ENCODE results near the gene MAN1A1. TPM values are rescaled to one million over a fixed set of nuclear protein-coding genes. Genes with fewer than 3 reads are reported as not detected.

Gene MAN1A1
- total RNA-seq, 1 donor from 2014 or later, result 3.0 TPM

DNA sequence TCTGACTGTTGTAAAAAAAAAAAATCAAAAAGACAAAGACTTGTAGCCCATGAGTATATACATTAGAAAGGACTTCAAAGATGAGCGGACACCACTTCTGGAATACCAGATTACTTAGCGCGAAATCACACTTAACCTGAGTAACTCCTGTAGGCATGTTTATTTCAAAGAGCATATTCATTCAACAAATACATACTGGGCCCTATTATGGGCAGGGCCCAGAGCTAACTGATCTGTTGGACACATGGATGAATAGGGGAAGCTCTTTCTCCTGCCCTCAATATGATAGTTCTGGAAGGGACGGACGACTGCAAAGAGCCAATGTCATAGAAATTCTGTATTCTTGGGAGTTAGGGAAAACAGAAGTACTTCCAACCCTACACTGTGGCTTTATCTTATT, 12.3 kb downstream of the MAN1A1 start:
- H3K4me1 Mint-ChIP-seq, result no peaks in the 10 kb centered on the region
- H3K27ac Mint-ChIP-seq (ENCODE audit: unreplicated experiment), result no peak overlapping the region
- TF ChIP-seq CTCF (conservative IDR thresholded peaks at IDR 0.05), result no peak
- no peak overlapping the region for H3K4me3 Mint-ChIP-seq
- no peaks in the 10 kb centered on the region for H3K9me3 Mint-ChIP-seq
- DNase-seq (ENCODE audit: low read depth, low spot score), result no peak
- no peaks in the 10 kb centered on the region for H3K36me3 Mint-ChIP-seq (ENCODE audit: low read depth)
- no peaks in the 10 kb centered on the region for H3K27me3 Mint-ChIP-seq (ENCODE audit: low read depth)

DNA sequence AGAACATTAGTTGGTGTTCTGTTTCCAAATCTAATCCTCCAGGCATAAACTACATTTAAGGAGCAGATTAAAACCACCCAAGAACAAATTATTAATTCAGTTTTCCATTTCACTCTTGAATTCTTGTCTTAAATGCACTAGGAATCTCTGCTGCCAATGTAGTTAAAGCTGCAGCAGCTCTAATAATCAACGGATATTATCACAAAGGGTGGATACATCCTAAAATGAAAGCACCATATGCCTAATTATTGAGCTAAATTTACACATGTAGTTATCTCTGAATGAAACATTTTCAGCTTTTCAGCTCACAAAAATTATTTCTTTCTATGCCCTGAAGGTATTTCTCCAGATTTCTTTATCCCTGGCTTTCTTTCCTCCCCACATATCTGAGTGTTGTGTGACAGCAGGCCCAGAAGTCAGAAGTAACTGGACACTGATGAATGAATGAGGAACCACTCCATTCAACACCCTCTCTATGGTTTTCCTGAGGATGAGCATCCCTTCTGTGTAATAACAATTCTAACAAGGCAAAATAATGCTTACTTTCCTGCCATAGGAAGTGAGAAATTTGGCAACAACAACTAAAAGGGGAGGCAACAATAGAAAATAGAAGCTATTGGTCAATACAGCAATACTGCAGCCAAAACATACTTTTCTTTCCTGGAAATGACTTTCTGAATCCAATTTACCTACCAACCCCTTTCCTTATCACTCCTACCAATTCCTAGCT, 14.9 kb downstream of the MAN1A1 start:
- Mint-ChIP-seq H3K9me3 (no peaks in the 10 kb centered on the region), H3K36me3 (ENCODE audit: low read depth) (no peaks in the 10 kb centered on the region), H3K27me3 (ENCODE audit: low read depth) (no peaks in the 10 kb centered on the region), H3K4me1 (no peaks in the 10 kb centered on the region), H3K4me3 (no peak overlapping the region), H3K27ac (ENCODE audit: unreplicated experiment) (no peak overlapping the region)
- no peak for DNase-seq (ENCODE audit: low read depth, low spot score)
- no peak for TF ChIP-seq CTCF (conservative IDR thresholded peaks at IDR 0.05)

- H3K36me3 Mint-ChIP-seq (ENCODE audit: low read depth), result no peaks in the 10 kb centered on the region
- no peak overlapping the region for H3K4me3 Mint-ChIP-seq
- H3K27me3 Mint-ChIP-seq (ENCODE audit: low read depth), result no peaks in the 10 kb centered on the region
- no peak overlapping the region for H3K27ac Mint-ChIP-seq (ENCODE audit: unreplicated experiment)
- DNase-seq (ENCODE audit: low read depth, low spot score), result no peak
- no peaks in the 10 kb centered on the region for H3K9me3 Mint-ChIP-seq
- TF ChIP-seq CTCF (conservative IDR thresholded peaks at IDR 0.05), result peak; percentile 66
- H3K4me1 Mint-ChIP-seq, result no peaks in the 10 kb centered on the region
Measured at GRCh38 chr6:119333707-119334295, 15.8 kb downstream of the MAN1A1 start.

DNA sequence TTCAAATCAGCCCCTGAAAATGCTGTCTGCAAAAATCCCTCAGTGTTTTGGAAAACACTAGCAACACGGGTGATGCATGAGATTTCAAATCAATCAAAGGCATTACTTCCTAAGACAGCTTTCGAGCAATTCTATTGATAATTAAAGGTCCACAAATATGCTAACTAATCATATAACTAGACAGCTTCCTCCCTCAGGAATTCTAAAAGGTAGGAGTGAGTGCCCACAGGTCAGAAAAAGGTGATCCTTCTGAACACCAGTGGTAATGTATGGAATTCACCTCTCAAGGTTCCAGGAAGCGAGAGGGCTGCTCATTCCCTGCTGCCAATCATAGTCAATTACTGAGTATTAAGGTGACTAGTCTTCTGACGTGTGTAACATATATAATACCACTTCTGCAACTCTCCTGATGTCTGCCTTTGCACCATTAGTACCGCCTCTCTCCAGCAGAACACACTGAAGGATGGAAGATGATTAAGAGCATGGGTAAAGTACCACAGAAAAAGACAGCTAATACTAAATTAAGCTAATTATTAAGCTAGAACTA, 16.4 kb downstream of the MAN1A1 start:
- no peak overlapping the region for H3K4me3 Mint-ChIP-seq
- H3K36me3 Mint-ChIP-seq (ENCODE audit: low read depth), result no peaks in the 10 kb centered on the region
- no peaks in the 10 kb centered on the region for H3K27me3 Mint-ChIP-seq (ENCODE audit: low read depth)
- no peaks in the 10 kb centered on the region for H3K9me3 Mint-ChIP-seq
- no peaks in the 10 kb centered on the region for H3K4me1 Mint-ChIP-seq
- no peak for DNase-seq (ENCODE audit: low read depth, low spot score)
- H3K27ac Mint-ChIP-seq (ENCODE audit: unreplicated experiment), result no peak overlapping the region
- no peak for TF ChIP-seq CTCF (conservative IDR thresholded peaks at IDR 0.05)

- Mint-ChIP-seq H3K4me1 (no peaks in the 10 kb centered on the region), H3K27me3 (ENCODE audit: low read depth) (no peaks in the 10 kb centered on the region), H3K36me3 (ENCODE audit: low read depth) (no peaks in the 10 kb centered on the region), H3K27ac (ENCODE audit: unreplicated experiment) (no peak overlapping the region), H3K9me3 (no peaks in the 10 kb centered on the region), H3K4me3 (no peak overlapping the region)
- no peak for TF ChIP-seq CTCF (conservative IDR thresholded peaks at IDR 0.05)
- no peak for DNase-seq (ENCODE audit: low read depth, low spot score)
Measured at GRCh38 chr6:119331663-119332286, 17.8 kb downstream of the MAN1A1 start.

All from neural crest cell (in vitro differentiated cells).